Tibial nerve (tissue), 4 donors: ENCODE results near the gene RPS19BP1.

Experiments
- EP300 ChIP-seq, 2 donors: sonication (generic); formaldehyde crosslinking; IDR thresholded peaks; one replicate each; pipeline ENCODE4 v1.6.1; 2017; ENCODE audit warnings: antibody characterized with exemption in 2 of 2, mild to moderate bottlenecking in 1 of 2
- POLR2A ChIP-seq, 2 donors: fragments of 450-650 bp; IDR thresholded peaks; one replicate each; pipeline ENCODE4 v1.6.1; 2017; ENCODE audit warnings: antibody characterized with exemption in 2 of 2, mild to moderate bottlenecking in 2 of 2, moderate library complexity in 2 of 2
- TF ChIP-seq, protein P1 (sequence below), 5 experiments: fragments of 200-600 bp in 3 of 5; fragments of 450-650 bp in 2 of 5; sonication (generic) in 3 of 5; IDR thresholded peaks; one replicate each; pipeline ENCODE4 v1.5.1; 2016 to 2019; ENCODE audit warnings: antibody characterized with exemption in 5 of 5, mild to moderate bottlenecking in 3 of 5, moderate library complexity in 2 of 5

GRCh38 chr22:39515266-39516050 is 17.1 kb downstream of the RPS19BP1 start:
- TF ChIP-seq, protein P1, sequence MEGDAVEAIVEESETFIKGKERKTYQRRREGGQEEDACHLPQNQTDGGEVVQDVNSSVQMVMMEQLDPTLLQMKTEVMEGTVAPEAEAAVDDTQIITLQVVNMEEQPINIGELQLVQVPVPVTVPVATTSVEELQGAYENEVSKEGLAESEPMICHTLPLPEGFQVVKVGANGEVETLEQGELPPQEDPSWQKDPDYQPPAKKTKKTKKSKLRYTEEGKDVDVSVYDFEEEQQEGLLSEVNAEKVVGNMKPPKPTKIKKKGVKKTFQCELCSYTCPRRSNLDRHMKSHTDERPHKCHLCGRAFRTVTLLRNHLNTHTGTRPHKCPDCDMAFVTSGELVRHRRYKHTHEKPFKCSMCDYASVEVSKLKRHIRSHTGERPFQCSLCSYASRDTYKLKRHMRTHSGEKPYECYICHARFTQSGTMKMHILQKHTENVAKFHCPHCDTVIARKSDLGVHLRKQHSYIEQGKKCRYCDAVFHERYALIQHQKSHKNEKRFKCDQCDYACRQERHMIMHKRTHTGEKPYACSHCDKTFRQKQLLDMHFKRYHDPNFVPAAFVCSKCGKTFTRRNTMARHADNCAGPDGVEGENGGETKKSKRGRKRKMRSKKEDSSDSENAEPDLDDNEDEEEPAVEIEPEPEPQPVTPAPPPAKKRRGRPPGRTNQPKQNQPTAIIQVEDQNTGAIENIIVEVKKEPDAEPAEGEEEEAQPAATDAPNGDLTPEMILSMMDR (IDR thresholded peaks at IDR 0.05): no peak
- TF ChIP-seq POLR2A (IDR thresholded peaks at IDR 0.05) (no peak), EP300 (IDR thresholded peaks at IDR 0.05) (no peak)
